ENCODE measurements around the gene NDUFAF2.

GRCh38 chr5:61097465-61097864, 152.5 kb downstream of the NDUFAF2 start:
- TF ChIP-seq USF1 (IDR thresholded peaks at IDR 0.05; ENCODE audit: borderline replicate concordance, low read depth) (no peak), TEAD4 (IDR thresholded peaks at IDR 0.05; ENCODE audit: borderline replicate concordance, insufficient read depth) (no peak), CTCF (IDR thresholded peaks at IDR 0.05) (no peak), REST (IDR thresholded peaks at IDR 0.05; ENCODE audit: low read depth, low read length) (no peak), NRF1 (IDR thresholded peaks at IDR 0.05; ENCODE audit: low read depth, low read length) (no peak), EP300 (IDR thresholded peaks at IDR 0.05; ENCODE audit: borderline replicate concordance in 1 of 2, low read depth in 1 of 2, low read length in 1 of 2) (no peak)

Measured in SK-N-SH (cell line).